Motor neuron (in vitro differentiated cells): Measurements from ENCODE around the gene RASGRF2. TPM values are rescaled to one million over a fixed set of nuclear protein-coding genes. Genes with fewer than 3 reads are reported as not detected.

Source experiments
- ATAC-seq, 8 experiments: fragments of 200-7000 bp; cut with Tn5 transposase; replicated peaks in 6 of 8; 2 replicates each; pipeline ENCODE4 v1.8.0; 2021; ENCODE audit warnings: mild to moderate bottlenecking in 8 of 8, moderate library complexity in 8 of 8
- H3K27ac ChIP-seq, 2 donors: fragments of 250-450 bp; sonication (Bioruptor Pico); 2 replicates each; pipeline ENCODE4 v1.9.0; 2021; ENCODE audit warnings: antibody characterized with exemption in 2 of 2, mild to moderate bottlenecking in 2 of 2, moderate library complexity in 1 of 2
- H3K4me1 ChIP-seq, 2 donors: fragments of 250-450 bp; sonication (Bioruptor Pico); replicated peaks in 1 of 2; 2 replicates each; pipeline ENCODE4 v1.6.1; 2021; ENCODE audit warnings: antibody characterized with exemption in 2 of 2, mild to moderate bottlenecking in 2 of 2, moderate library complexity in 1 of 2
- H3K4me3 ChIP-seq, 5 donors: fragments of 250-450 bp; sonication (Bioruptor Pico); 2 replicates each; pipeline ENCODE4 v1.9.0; 2021; ENCODE audit warnings: antibody characterized with exemption in 5 of 5, mild to moderate bottlenecking in 5 of 5, moderate library complexity in 4 of 5
- WGBS, 10 experiments: fragments of 450-650 bp; shearing (Covaris generic); methylation state at CpG; one replicate each; pipeline ENCODE4 v1.0.0; 2022; 5-methylcytosine and 5-hydroxymethylcytosine counted together
- in situ Hi-C, 9 experiments: fragments of 400-800 bp; cut with MboI; loops; one replicate each; pipeline ENCODE4 v1.15.0; 2021; ENCODE audit warnings: low sequenced_read_pairs in 9 of 9, low pct_unique_long_range_greater_than_20kb in 2 of 9; ENCODE audit not compliant: unreplicated experiment in 9 of 9
- total RNA-seq, 8 experiments: library from RNA; unstranded; fragments of 300-600 nt; gene quantifications; 2 replicates each; pipeline versions ENCODE4 v1.2.3 to v1.2.4, GENCODE V29; 2022

Gene RASGRF2
- total RNA-seq, 8 experiments from 2014 or later: 0.20 to 9.8 (median 1.7) TPM

DNA sequence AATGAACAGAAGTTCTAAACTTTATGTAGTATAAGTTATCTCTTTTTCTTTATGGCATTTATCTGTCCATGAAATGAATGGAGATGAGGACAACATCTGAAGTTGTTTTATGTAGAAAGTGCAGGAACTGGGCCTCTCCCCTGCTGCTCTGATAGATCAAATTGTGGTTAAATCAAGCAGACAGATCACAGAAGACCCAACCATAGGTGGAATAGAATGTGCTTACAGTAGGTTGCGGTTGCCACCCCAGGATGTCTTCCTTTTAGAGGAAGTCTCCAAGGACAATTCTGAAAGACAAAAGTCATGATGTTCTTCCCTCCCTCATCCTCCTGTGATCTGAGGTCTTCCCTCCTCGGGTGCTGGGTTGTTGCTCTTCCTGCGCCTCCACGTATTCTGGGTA is 12.9 kb downstream of the RASGRF2 start:
- 60 to 100% (median 90%) methylated on average over 1 to 4 of the region's 4 CpGs; no CpG with 5 or more reads in 2 of the 10 experiments for WGBS, 10 experiments
- in situ Hi-C loops: no loop called here
- no peak overlapping the region for H3K4me3 ChIP-seq
- no peak for ATAC-seq
- H3K27ac ChIP-seq: no peak overlapping the region
- H3K4me1 ChIP-seq: no peaks in the 10 kb centered on the region

DNA sequence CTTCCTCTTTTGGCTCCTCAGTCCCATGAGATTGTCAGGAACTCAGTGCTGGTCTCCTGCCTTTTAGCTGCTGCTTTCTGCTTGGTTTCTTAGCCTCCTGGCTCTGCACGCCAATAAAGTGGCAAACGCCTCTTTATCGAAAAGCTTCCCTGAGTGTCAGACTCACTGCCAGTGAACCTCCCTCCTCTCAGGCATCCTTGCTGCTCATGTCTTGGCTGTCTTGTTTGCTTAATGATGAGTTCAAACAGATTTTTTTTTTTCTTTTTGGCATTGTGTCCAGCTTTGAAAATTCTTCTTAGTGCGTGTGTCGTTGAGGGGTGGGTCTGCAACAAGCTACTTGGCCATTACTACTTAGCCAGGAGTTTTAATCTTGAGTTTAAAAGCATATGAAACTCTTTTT is 14.9 kb downstream of the RASGRF2 start:
- 0 to 92% (median 83%) methylated on average over 1 to 5 of the region's 5 CpGs; no CpG with 5 or more reads in 1 of the 10 experiments for WGBS, 10 experiments
- no peak overlapping the region for H3K27ac ChIP-seq
- peak in 1 of 8 experiments; percentile 63 for ATAC-seq
- in situ Hi-C loops: no loop called here
- H3K4me3 ChIP-seq: no peak overlapping the region
- H3K4me1 ChIP-seq: no peaks in the 10 kb centered on the region

DNA sequence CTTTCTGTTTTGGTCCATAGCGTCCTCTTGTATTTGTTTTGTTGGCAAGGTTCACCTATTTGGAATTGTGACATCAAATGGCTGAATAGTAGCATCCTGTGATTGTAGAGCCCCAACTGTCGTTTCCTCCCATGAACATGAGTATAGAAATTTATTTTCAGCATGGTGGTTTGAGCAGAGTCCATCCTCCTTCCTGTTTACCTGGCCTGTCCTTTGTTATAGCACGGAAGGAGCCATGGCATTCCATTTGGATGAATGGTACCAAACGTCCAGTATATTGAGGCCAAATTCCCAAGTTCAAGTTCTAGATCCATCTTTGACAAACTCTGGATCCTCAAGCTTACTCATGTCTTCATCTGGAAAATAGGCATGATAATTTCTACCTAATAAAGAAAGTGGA is 16.8 kb downstream of the RASGRF2 start:
- Histone ChIP-seq H3K27ac (no peak overlapping the region), H3K4me3 (no peak overlapping the region), H3K4me1 (no peaks in the 10 kb centered on the region)
- in situ Hi-C loops: no loop called here
- 48 to 100% (median 89%) methylated on average over 1 to 4 of the region's 4 CpGs; no CpG with 5 or more reads in 2 of the 10 experiments for WGBS, 10 experiments
- ATAC-seq: no peak

DNA sequence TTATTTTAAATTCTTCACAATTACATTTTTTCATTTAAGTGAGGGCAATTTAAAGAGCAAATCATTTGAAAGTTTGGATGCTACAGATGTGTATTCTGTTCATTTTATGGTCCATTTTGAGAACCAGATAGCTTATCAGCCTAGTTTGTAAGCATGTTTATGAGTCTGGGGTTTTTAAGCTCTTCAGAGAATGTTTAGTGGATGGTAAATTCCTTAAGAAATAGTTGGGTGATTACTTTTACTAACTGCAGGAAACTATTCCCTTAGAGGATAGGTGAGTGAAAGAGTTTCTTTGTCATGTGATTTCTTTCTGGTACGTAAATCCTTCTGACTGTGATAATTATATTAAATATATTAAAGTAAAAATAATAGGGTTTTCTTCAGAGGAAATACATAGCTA is 17.6 kb downstream of the RASGRF2 start:
- WGBS, 10 experiments: 78 to 100% (median 92%) methylated on average over 1 of the region's 1 CpG; no CpG with 5 or more reads in 1 of the 10 experiments
- Histone ChIP-seq H3K27ac (no peak overlapping the region), H3K4me3 (no peak overlapping the region), H3K4me1 (no peaks in the 10 kb centered on the region)
- in situ Hi-C loops: no loop called here
- no peak for ATAC-seq

DNA sequence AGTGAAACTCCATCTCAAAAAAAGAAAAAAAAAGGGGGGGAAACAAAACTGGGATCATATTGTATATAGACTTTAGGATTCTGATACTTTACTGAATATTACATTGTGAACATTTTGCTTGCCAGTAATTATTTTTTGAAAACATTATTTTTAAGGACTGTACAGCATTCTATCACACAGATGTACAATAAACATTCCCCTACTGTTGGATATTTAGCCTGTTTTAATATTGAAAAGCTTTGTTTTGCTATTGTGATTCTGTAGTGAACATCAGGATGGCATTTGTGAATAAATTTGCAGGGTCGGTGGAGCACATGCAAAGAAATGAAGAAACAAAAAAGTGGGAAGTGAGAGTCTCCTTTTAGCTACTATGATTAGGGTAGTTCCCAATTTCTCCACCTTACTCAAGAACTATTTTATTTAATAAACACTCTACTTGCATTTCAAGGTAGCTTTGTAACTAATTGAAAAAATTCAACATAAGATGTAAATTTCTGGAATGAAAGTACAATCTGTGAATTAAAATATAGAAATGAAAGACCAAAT is 18.7 kb downstream of the RASGRF2 start:
- ATAC-seq: no peak
- no peak overlapping the region for H3K27ac ChIP-seq
- 0 to 86% (median 60%) methylated on average over 1 of the region's 1 CpG; no CpG with 5 or more reads in 1 of the 10 experiments for WGBS, 10 experiments
- in situ Hi-C loops: no loop called here
- no peaks in the 10 kb centered on the region for H3K4me1 ChIP-seq
- no peak overlapping the region for H3K4me3 ChIP-seq

DNA sequence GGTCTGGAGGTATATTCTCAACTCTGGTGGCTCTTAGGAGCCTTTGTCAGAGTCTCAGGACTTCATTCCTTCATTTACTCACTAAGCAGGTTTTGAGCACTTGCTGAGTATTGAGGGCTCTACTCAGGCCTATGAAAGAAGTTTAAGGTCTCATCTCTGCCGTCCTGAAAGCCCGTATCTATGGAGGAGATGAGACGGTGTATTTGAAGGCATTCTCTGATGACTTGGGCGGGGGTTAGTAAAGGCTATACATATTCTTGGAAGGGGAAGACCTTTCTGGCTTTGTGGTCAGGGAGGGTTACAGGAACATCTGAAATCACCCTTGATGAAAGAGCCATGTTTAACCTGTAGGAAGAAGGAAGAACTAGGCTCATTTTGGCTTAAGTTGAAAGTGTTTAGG is 21.9 kb downstream of the RASGRF2 start:
- ATAC-seq: no peak
- no peaks in the 10 kb centered on the region for H3K4me1 ChIP-seq
- in situ Hi-C loops: no loop called here
- no peak overlapping the region for H3K4me3 ChIP-seq
- H3K27ac ChIP-seq: no peak overlapping the region
- WGBS, 10 experiments: 20 to 100% (median 80%) methylated on average over 1 to 3 of the region's 4 CpGs; no CpG with 5 or more reads in 3 of the 10 experiments

DNA sequence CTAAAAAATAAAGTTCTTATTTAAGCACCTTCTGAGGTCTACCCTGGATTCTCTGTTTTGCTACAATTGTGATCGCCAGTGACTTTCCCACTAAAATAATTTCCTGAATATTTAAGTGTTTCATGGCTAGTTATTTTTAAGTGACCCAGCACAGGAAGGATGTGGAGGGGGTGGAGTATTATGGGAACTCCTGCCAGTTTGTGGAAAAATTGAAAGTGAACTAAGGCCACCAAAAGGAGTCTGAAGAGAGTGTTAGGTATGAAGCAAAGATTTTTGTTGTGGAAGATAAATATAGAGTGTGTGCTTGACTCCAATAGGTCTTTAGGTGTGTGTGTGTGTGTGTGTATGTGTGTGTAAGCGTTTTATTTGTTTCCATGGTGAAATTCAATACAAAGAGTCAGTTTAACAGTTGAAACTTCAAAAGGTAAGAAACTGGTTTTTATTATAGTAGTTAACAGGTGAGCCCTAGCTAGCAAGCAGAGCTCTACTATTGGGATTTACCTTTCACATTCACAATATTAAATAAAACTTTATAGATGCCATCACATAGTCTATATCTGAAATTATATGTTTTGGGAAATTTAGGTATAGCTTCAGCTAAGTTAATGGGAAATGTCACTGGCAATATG is 25.6 kb downstream of the RASGRF2 start:
- no peak overlapping the region for H3K27ac ChIP-seq
- 45 to 100% (median 92%) methylated on average over 1 to 2 of the region's 2 CpGs; no CpG with 5 or more reads in 1 of the 10 experiments for WGBS, 10 experiments
- H3K4me3 ChIP-seq: no peak overlapping the region
- ATAC-seq: no peak
- in situ Hi-C loops: no loop called here
- H3K4me1 ChIP-seq: no peaks in the 10 kb centered on the region

DNA sequence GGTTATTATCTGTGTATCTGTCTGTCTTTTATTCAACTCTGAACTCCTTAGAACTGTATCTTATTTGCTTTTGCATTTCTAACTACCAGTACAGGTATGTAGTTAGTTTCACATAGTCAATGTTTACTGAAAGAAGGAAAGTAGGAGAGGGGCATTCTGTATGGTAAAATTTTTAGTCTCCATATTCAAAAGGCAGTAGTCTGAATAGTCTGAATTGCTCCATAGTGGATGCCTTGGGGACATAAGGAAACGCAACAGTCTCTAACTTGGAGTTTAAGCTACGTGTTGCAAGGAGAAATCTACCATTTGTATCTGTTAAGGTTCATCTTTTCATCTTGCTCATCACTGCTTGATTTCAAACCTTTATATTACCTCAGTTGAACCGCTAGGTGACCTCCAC is 26.2 kb downstream of the RASGRF2 start:
- Histone ChIP-seq H3K4me1 (no peaks in the 10 kb centered on the region), H3K4me3 (no peak overlapping the region), H3K27ac (no peak overlapping the region)
- peak in 3 of 8 experiments; percentile 38 to 97 (median 53) for ATAC-seq
- in situ Hi-C loops: no loop called here
- WGBS, 10 experiments: 21 to 100% (median 83%) methylated on average over 1 to 3 of the region's 3 CpGs; no CpG with 5 or more reads in 1 of the 10 experiments

DNA sequence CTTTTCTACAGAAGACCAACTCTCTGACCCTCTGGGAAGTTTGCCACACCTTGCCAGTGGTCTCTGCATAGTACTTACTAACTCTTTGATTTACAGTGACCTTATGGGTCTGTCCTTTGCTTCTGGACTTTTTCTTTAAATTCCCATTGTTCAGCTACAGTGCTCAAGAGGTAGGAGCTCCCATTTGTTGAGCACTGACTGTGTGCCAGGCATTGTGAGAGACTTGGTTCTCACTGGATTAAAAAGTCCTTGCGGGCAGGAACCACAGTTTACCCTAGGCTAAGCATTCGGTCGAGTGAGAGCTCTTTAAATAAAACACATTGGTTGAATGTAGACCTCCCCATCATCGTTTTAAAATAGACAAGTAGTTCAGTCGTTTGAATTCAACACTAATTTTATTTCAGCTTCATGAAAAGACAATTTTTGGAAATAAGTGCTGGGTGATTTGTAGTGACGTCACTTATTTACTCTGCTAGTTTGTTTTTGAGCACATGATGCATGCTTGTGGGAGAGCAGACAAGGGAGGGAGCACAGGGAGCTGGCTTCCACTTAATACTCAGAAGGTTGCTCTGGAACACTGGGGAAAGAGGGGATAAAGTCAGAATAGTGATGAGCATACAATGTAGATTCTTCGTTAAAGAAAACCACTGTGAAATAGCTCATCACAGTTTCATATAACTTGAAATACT is 27.1 kb downstream of the RASGRF2 start:
- in situ Hi-C loops: no loop called here
- whole genome bisulfite sequencing, 10 experiments: 34 to 100% (median 88%) methylated on average over 1 to 7 of the region's 7 CpGs; no CpG with 5 or more reads in 1 of the 10 experiments
- peak in 1 of 8 experiments; percentile 44 for ATAC-seq
- H3K4me3 ChIP-seq: no peak overlapping the region
- H3K27ac ChIP-seq: no peak overlapping the region
- H3K4me1 ChIP-seq: no peaks in the 10 kb centered on the region

DNA sequence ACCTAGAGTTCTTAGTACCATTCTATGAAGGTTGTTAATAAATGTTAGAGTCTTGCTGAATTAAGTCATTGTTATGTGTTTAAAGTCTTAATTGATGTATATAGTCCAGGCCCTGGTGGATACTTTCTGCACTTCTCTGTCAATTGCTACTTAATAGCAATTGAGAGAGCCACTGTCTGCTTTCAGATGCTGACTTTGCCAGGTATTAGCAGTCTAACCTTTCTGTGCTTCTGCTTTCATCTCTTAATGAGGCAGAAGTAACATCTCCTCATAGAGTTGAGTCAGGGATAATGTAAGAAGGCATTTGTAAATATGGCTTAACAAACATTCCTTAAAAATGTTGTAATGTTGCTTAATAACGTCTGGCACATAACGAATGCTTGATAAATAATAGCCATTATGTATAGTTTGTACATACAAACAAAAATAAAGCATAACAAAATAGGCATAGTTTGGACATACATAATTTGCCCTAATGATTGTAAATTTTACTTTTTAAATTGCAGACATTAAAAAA is 28.3 kb downstream of the RASGRF2 start:
- Histone ChIP-seq H3K4me1 (no peaks in the 10 kb centered on the region), H3K4me3 (no peak overlapping the region), H3K27ac (no peak overlapping the region)
- in situ Hi-C loops: no loop called here
- no peak for ATAC-seq
- WGBS, 10 experiments: 20 to 100% (median 85%) methylated on average over 1 to 2 of the region's 2 CpGs; no CpG with 5 or more reads in 1 of the 10 experiments

DNA sequence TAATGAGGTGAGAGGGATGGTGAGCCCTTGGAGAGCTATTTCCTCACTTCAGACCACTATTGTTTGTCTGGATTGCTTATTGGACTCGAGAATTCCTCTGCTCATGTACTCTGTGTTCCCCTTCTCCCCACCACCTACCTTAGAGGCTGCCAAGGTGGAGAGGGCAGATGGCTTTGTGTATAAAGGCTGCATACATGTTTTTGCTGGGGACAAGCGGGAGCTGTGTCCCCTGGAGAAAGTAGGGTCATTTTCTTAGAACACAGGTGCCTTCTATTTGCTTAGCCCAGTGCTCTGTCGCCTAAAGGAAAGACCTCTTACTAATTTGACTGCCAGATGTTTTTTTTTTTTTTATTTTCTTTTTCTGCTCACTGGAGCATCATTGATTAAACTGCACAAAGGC is 29.7 kb downstream of the RASGRF2 start:
- Histone ChIP-seq H3K27ac (no peak overlapping the region), H3K4me1 (no peaks in the 10 kb centered on the region), H3K4me3 (no peak overlapping the region)
- in situ Hi-C loops: no loop called here
- 0 to 100% (median 83%) methylated on average over 1 to 3 of the region's 3 CpGs; no CpG with 5 or more reads in 1 of the 10 experiments for WGBS, 10 experiments
- no peak for ATAC-seq

DNA sequence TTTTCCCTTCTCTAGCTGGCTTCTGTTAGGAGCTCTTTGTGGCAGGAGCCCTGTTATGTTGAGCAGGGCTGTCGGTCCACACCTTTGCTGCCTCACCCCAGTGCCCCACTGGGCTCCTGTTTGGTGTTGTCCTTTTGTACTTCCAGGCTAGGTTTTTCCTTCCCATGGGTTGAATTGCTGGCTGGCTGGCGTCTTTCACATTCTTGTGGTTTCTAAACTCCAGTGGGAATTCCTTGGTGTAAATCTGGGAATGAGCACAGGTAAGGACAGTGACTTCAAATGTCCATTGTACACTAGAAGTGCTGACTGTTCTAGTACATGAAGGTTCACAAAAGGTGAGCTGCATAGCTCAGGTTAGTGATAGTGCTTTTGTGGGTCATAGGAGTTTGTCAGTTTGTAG is 30.4 kb downstream of the RASGRF2 start:
- in situ Hi-C loops: no loop called here
- Histone ChIP-seq H3K4me3 (no peak overlapping the region), H3K4me1 (no peaks in the 10 kb centered on the region), H3K27ac (no peak overlapping the region)
- ATAC-seq: no peak
- WGBS, 10 experiments: 15 to 100% (median 50%) methylated on average over 1 to 2 of the region's 2 CpGs; no CpG with 5 or more reads in 6 of the 10 experiments

DNA sequence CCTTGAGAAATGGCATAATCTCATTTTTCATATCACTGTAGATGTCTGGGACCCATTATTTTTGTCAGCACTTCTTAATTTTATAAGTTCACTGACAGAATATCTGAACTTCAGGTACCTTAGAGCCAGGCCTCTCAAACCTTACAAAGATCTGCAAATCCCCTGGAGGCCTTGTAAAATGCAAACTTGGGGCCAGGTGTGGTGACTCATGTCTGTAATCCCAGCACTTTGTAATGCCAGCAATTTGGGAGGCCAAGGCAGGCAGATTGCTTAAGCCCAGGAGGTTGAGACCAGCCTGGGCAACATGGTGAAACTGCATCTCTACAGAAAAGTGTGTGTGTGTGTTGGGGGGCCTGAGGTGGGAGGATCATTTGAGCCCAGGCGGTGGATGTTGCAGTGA is 30.8 kb downstream of the RASGRF2 start:
- Histone ChIP-seq H3K4me1 (no peaks in the 10 kb centered on the region), H3K27ac (no peak overlapping the region), H3K4me3 (no peak overlapping the region)
- in situ Hi-C loops: no loop called here
- ATAC-seq: no peak
- 20 to 100% (median 100%) methylated on average over 1 of the region's 1 CpG; no CpG with 5 or more reads in 6 of the 10 experiments for WGBS, 10 experiments
